CD4-positive, alpha-beta T cell treated with Interleukin-17A for 4 hours (primary cell): Measurements from ENCODE around the gene MED27.

Source experiments
- DNase-seq: peaks from one replicate; pipeline ENCODE4 v3.0.0-alpha.2; 2020; ENCODE audit warnings: mixed read lengths

Gene MED27

GRCh38 chr9:132040808-132041207 lies 38.9 kb downstream of the MED27 start:
- no peak for DNase-seq

GRCh38 chr9:132040246-132040645 lies 39.4 kb downstream of the MED27 start:
- DNase-seq = no peak

GRCh38 chr9:132039284-132039683 lies 40.4 kb downstream of the MED27 start:
- DNase-seq = no peak

GRCh38 chr9:132037458-132037857 lies 42.2 kb downstream of the MED27 start:
- DNase-seq = no peak

GRCh38 chr9:132036521-132036920 lies 43.1 kb downstream of the MED27 start:
- no peak for DNase-seq

GRCh38 chr9:132035679-132036078 lies 44.0 kb downstream of the MED27 start:
- no peak for DNase-seq

GRCh38 chr9:132032238-132032950 lies 47.3 kb downstream of the MED27 start:
- no peak for DNase-seq

GRCh38 chr9:132031467-132032237 lies 48.0 kb downstream of the MED27 start:
- DNase-seq = no peak

- DNase-seq = no peak
These were observed 48.9 kb downstream of the MED27 start for GRCh38 chr9:132030626-132031325.

GRCh38 chr9:132027752-132028663 lies 51.7 kb downstream of the MED27 start:
- DNase-seq = no peak

GRCh38 chr9:132026932-132027585 lies 52.6 kb downstream of the MED27 start:
- DNase-seq = no peak

- no peak for DNase-seq
These were observed 53.9 kb downstream of the MED27 start for GRCh38 chr9:132025766-132026165.

- DNase-seq = no peak
These were observed 55.1 kb downstream of the MED27 start for GRCh38 chr9:132024589-132024988.

- DNase-seq = no peak
These were observed 56.1 kb downstream of the MED27 start for GRCh38 chr9:132023419-132024180.

- DNase-seq = no peak
These were observed 58.7 kb downstream of the MED27 start for GRCh38 chr9:132020820-132021510.

GRCh38 chr9:132020272-132020671 lies 59.4 kb downstream of the MED27 start:
- no peak for DNase-seq

GRCh38 chr9:132019702-132020101 lies 60.0 kb downstream of the MED27 start:
- no peak for DNase-seq

- no peak for DNase-seq
These were observed 60.7 kb downstream of the MED27 start for GRCh38 chr9:132018957-132019405.

- no peak for DNase-seq
These were observed 63.2 kb downstream of the MED27 start for GRCh38 chr9:132016456-132016855.

- no peak for DNase-seq
These were observed 63.8 kb downstream of the MED27 start for GRCh38 chr9:132015866-132016265.
